ENCODE measurements around the gene CDKN2C. TPM values are rescaled to one million over a fixed set of nuclear protein-coding genes. Genes with fewer than 3 reads are reported as not detected.

Gene CDKN2C
- total RNA-seq, result 10 to 100 TPM in 1 of 4 donors, 1 to 10 TPM in 3; 3.9 to 16.3 (median 6.3) TPM

DNA sequence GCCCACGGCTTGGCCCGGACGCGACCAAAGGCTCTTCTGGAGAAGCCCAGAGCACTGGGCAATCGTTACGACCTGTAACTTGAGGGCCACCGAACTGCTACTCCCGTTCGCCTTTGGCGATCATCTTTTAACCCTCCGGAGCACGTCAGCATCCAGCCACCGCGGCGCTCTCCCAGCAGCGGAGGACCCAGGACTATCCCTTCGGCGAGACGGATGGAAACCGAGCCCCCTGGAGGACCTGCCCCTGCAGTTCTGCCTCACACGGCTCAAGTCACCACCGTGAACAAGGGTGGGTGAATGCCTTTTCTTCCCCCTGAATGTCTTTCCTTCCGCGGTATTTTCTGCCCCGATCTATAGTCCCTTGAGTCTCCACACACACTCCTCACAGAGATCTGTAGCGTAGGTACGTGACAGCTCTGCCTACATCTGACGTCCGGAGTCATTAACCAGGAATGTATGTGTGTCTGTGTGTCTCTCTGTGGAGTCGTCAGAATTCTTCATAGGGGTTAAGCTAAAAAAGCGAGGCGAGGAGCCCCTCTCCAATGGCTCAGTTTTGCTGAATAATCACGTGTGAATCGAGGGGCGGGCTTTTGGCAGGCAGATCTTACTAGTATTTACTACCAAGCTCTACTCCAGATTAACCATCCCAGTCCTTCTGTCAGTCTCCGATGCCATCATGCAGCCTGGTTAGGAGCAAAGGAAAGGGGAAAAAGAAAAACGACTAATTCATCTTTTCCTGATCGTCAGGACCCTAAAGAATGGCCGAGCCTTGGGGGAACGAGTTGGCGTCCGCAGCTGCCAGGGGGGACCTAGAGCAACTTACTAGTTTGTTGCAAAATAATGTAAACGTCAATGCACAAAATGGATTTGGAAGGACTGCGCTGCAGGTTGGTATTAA, at the start of gene CDKN2C:
CDKN2C (plus strand) TSS at position 635 of the 898 bp plus-strand sequence; CDS start at position 759, 124 bp downstream.
- TF ChIP-seq POLR2A (IDR thresholded peaks at IDR 0.05), result peak; percentile 57 to 75
- TF ChIP-seq, protein P1, sequence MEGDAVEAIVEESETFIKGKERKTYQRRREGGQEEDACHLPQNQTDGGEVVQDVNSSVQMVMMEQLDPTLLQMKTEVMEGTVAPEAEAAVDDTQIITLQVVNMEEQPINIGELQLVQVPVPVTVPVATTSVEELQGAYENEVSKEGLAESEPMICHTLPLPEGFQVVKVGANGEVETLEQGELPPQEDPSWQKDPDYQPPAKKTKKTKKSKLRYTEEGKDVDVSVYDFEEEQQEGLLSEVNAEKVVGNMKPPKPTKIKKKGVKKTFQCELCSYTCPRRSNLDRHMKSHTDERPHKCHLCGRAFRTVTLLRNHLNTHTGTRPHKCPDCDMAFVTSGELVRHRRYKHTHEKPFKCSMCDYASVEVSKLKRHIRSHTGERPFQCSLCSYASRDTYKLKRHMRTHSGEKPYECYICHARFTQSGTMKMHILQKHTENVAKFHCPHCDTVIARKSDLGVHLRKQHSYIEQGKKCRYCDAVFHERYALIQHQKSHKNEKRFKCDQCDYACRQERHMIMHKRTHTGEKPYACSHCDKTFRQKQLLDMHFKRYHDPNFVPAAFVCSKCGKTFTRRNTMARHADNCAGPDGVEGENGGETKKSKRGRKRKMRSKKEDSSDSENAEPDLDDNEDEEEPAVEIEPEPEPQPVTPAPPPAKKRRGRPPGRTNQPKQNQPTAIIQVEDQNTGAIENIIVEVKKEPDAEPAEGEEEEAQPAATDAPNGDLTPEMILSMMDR (IDR thresholded peaks at IDR 0.05 in 4 of 5, conservative IDR thresholded peaks at IDR 0.05 in 1 of 5), result no peak
- H3K4me3 ChIP-seq, result peak within 1 kb of the TSS; percentile 77 to 88 (median 80)
- peak; percentile 48 to 59 for ATAC-seq
- H3K36me3 ChIP-seq, result no peaks in the 10 kb centered on the region
- peak; percentile 66 to 79 for DNase-seq
- peaks cover 28 to 36% of the 10 kb centered on the region in 2 donors for H3K4me1 ChIP-seq
- H3K27me3 ChIP-seq, result no peaks in the 10 kb centered on the region
- H3K27ac ChIP-seq, result peak within 1 kb of the TSS; percentile 96 to 99 (median 99)
- intact Hi-C loops (cut with DNase I; ENCODE audit: low total_unique reads) (loop anchor here (10.0 kb wide), 2 partner anchors 545 to 905 kb away; partner anchors contain the start of genes EPS15 and NRDC), in situ Hi-C loops (cut with MboI; ENCODE audit: low sequenced_read_pairs in 4 of 4) (no loop called here)
- no peaks in the 10 kb centered on the region for H3K9me3 ChIP-seq

DNA sequence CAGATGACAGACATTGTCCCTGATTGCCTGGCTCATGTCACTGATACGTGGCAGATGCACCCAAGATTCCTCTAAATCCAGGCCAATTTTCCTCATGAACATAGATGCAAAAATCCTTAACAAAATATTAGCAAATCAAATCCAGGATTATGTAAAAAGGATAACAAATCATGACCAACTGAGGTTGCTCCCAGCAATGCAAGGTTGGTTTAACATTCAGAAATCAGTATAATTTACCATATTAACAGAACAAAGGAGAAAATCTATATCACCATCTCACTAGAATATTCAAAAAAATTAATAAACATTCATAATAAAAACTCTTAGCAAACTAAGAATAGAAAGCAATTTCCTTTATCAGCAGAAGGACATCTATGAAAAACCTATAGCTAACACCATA, 49.6 kb upstream of the CDKN2C start:
- H3K4me3 ChIP-seq, result no peak overlapping the region
- TF ChIP-seq, protein P1 (IDR thresholded peaks at IDR 0.05 in 4 of 5, conservative IDR thresholded peaks at IDR 0.05 in 1 of 5), result no peak
- no peak for TF ChIP-seq POLR2A (IDR thresholded peaks at IDR 0.05)
- no peaks in the 10 kb centered on the region for H3K9me3 ChIP-seq
- peaks cover 0 to 11% of the 10 kb centered on the region in 2 donors for H3K4me1 ChIP-seq
- intact Hi-C loops (cut with DNase I; ENCODE audit: low total_unique reads), result loop anchor here (10.0 kb wide), 2 partner anchors 84 to 146 kb away; no protein-coding TSS in a partner anchor
- ATAC-seq, result no peak
- in situ Hi-C loops (cut with MboI; ENCODE audit: low sequenced_read_pairs in 4 of 4), result loop anchor here in 1 of 4 donors (10.0 kb wide), 1 partner anchor 274 kb away; no protein-coding TSS in a partner anchor
- no peak overlapping the region for H3K27ac ChIP-seq
- H3K36me3 ChIP-seq, result no peaks in the 10 kb centered on the region
- DNase-seq, result no peak
- no peaks in the 10 kb centered on the region for H3K27me3 ChIP-seq

DNA sequence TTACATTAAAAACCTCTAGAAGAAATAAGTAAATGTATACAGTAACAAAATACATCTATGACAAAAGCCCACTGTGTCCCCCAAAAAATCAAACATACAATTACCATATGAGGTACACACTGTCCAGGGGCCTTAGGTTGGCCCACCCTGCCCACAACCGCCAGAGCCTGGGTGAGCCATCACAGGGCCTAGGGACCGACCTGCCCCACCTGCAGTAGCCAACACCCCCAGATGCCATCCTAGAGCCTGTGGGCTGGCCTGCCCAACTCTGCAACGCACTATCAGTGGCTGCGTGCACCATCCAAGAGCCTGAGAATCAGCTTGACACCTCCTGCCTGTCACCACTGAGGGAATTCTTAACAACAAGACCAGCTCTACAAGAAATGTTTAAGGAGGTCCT, 49.0 kb upstream of the CDKN2C start:
- intact Hi-C loops (cut with DNase I; ENCODE audit: low total_unique reads), result loop anchor here (10.0 kb wide), 2 partner anchors 84 to 146 kb away; no protein-coding TSS in a partner anchor
- Histone ChIP-seq H3K36me3 (no peaks in the 10 kb centered on the region), H3K27me3 (no peaks in the 10 kb centered on the region), H3K4me3 (no peak overlapping the region), H3K27ac (no peak overlapping the region), H3K4me1 (peaks cover 0 to 11% of the 10 kb centered on the region in 2 donors), H3K9me3 (no peaks in the 10 kb centered on the region)
- TF ChIP-seq, protein P1 (IDR thresholded peaks at IDR 0.05 in 4 of 5, conservative IDR thresholded peaks at IDR 0.05 in 1 of 5), result no peak
- TF ChIP-seq POLR2A (IDR thresholded peaks at IDR 0.05), result no peak
- DNase-seq (no peak), ATAC-seq (no peak)
- in situ Hi-C loops (cut with MboI; ENCODE audit: low sequenced_read_pairs in 4 of 4), result loop anchor here in 1 of 4 donors (10.0 kb wide), 1 partner anchor 274 kb away; no protein-coding TSS in a partner anchor

DNA sequence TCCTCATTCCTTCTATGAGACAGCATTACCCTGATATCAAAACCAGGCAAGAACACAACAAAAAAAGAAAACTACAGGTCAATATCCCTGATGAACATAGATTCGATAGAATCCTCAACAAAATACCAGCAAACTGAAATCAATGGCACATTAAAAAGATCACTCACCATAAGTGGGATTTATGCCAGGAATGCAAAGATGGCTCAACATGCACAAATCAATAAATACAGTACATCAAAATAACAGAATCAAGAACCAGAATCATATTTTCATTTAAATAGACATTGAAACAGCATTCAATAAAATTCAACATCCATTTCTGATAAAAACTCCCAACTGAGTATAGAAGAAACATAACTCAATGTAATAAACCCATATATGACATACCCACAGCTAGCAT, 46.5 kb upstream of the CDKN2C start:
- H3K9me3 ChIP-seq, result no peaks in the 10 kb centered on the region
- H3K4me3 ChIP-seq, result no peak overlapping the region
- no peak for ATAC-seq
- H3K27me3 ChIP-seq, result no peaks in the 10 kb centered on the region
- DNase-seq, result no peak
- in situ Hi-C loops (cut with MboI; ENCODE audit: low sequenced_read_pairs in 4 of 4) (loop anchor here in 1 of 4 donors (10.0 kb wide), 1 partner anchor 271 kb away; no protein-coding TSS in a partner anchor), intact Hi-C loops (cut with DNase I; ENCODE audit: low total_unique reads) (loop anchor here (10.0 kb wide), 2 partner anchors 81 to 149 kb away; no protein-coding TSS in a partner anchor)
- no peaks in the 10 kb centered on the region for H3K36me3 ChIP-seq
- H3K27ac ChIP-seq, result no peak overlapping the region
- no peaks in the 10 kb centered on the region for H3K4me1 ChIP-seq
- TF ChIP-seq, protein P1 (IDR thresholded peaks at IDR 0.05 in 4 of 5, conservative IDR thresholded peaks at IDR 0.05 in 1 of 5), result no peak
- no peak for TF ChIP-seq POLR2A (IDR thresholded peaks at IDR 0.05)
